Measurements from ENCODE around the gene MANSC1. TPM values are rescaled to one million over a fixed set of nuclear protein-coding genes. Genes with fewer than 3 reads are reported as not detected.
A peak's percentile ranks its signal among the peaks of the same experiment; 100 is the strongest.

MANSC1 gene
- total RNA-seq, 1 donor from 2014 or later, result 2.9 TPM

- FAIRE-seq (no peak), DNase-seq (ENCODE audit: low read depth) (peak; percentile 70)
- no peaks in the 10 kb centered on the region for H3K4me1 Mint-ChIP-seq (ENCODE audit: low read depth, unreplicated experiment)
- no peaks in the 10 kb centered on the region for H3K36me3 ChIP-seq (ENCODE audit: insufficient read depth, low read length)
- H3K27me3 Mint-ChIP-seq (ENCODE audit: low read depth, unreplicated experiment), result no peaks in the 10 kb centered on the region
- H3K27ac Mint-ChIP-seq (ENCODE audit: unreplicated experiment), result no peak overlapping the region
- no peak overlapping the region for H3K4me3 Mint-ChIP-seq (ENCODE audit: unreplicated experiment)
- H3K9ac ChIP-seq (ENCODE audit: low read length), result no peak overlapping the region
- H4K20me1 ChIP-seq (ENCODE audit: insufficient read depth, low read length), result no peaks in the 10 kb centered on the region
- H2AFZ ChIP-seq (ENCODE audit: low read depth, low read length), result no peak overlapping the region
- TF ChIP-seq, protein P1, sequence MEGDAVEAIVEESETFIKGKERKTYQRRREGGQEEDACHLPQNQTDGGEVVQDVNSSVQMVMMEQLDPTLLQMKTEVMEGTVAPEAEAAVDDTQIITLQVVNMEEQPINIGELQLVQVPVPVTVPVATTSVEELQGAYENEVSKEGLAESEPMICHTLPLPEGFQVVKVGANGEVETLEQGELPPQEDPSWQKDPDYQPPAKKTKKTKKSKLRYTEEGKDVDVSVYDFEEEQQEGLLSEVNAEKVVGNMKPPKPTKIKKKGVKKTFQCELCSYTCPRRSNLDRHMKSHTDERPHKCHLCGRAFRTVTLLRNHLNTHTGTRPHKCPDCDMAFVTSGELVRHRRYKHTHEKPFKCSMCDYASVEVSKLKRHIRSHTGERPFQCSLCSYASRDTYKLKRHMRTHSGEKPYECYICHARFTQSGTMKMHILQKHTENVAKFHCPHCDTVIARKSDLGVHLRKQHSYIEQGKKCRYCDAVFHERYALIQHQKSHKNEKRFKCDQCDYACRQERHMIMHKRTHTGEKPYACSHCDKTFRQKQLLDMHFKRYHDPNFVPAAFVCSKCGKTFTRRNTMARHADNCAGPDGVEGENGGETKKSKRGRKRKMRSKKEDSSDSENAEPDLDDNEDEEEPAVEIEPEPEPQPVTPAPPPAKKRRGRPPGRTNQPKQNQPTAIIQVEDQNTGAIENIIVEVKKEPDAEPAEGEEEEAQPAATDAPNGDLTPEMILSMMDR (IDR thresholded peaks at IDR 0.05; ENCODE audit: insufficient read depth, low read depth, low read length), result no peak
- no peak for TF ChIP-seq EZH2 (IDR thresholded peaks at IDR 0.05; ENCODE audit: insufficient read depth, low read length)
- no peaks in the 10 kb centered on the region for H3K27me3 ChIP-seq (ENCODE audit: insufficient read depth, low read length)
- no peak overlapping the region for H3K4me3 ChIP-seq (ENCODE audit: insufficient read depth, low read depth, low read length)
- H3K36me3 Mint-ChIP-seq (ENCODE audit: low read depth, unreplicated experiment), result no peaks in the 10 kb centered on the region
- H3K27ac ChIP-seq (ENCODE audit: low read depth, low read length), result no peak overlapping the region
- H3K79me2 ChIP-seq (ENCODE audit: insufficient read depth, low read length), result no peaks in the 10 kb centered on the region
- no peak overlapping the region for H3K4me2 ChIP-seq (ENCODE audit: low read length)
- H3K4me1 ChIP-seq (ENCODE audit: insufficient read depth, low read length), result peaks cover 11% of the 10 kb centered on the region
- H3K9me3 Mint-ChIP-seq (ENCODE audit: unreplicated experiment), result peaks cover 9% of the 10 kb centered on the region
- no peaks in the 10 kb centered on the region for H3K9me3 ChIP-seq (ENCODE audit: insufficient read depth, low read depth, low read length)
These were observed 26.5 kb downstream of the MANSC1 start for GRCh38 chr12:12323591-12323990.

DNA sequence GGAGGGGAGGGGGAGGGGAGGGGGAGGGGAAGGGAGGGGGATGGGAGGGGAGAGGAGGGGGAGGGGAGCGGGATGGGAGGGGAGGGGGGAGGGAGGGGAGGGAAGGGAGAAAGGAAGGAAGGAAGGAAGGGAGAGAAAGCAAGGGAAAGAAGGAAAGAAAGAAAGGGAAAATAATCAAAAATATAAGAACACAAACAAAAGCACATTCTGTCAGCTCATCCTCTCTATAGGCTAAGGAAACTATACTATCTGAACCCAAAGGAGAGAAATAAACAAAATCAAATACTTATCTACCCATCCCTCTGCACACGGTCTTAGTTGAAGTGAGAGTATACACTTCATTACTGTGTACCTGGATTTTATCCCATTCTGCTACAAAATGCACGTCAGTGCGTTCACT is 26.9 kb downstream of the MANSC1 start:
- DNase-seq (ENCODE audit: low read depth), result no peak
- peaks cover 9% of the 10 kb centered on the region for H3K9me3 Mint-ChIP-seq (ENCODE audit: unreplicated experiment)
- no peaks in the 10 kb centered on the region for H3K27me3 Mint-ChIP-seq (ENCODE audit: low read depth, unreplicated experiment)

More for the DNA sequence above, 26.9 kb downstream of the MANSC1 start:
- Histone ChIP-seq H3K79me2 (ENCODE audit: insufficient read depth, low read length) (no peaks in the 10 kb centered on the region), H3K9me3 (ENCODE audit: insufficient read depth, low read depth, low read length) (no peaks in the 10 kb centered on the region), H3K27me3 (ENCODE audit: insufficient read depth, low read length) (no peaks in the 10 kb centered on the region), H3K27ac (ENCODE audit: low read depth, low read length) (no peak overlapping the region), H2AFZ (ENCODE audit: low read depth, low read length) (no peak overlapping the region), H3K4me3 (ENCODE audit: insufficient read depth, low read depth, low read length) (no peak overlapping the region), H3K36me3 (ENCODE audit: insufficient read depth, low read length) (no peaks in the 10 kb centered on the region), H4K20me1 (ENCODE audit: insufficient read depth, low read length) (no peaks in the 10 kb centered on the region), H3K4me2 (ENCODE audit: low read length) (no peak overlapping the region), H3K9ac (ENCODE audit: low read length) (no peak overlapping the region), H3K4me1 (ENCODE audit: insufficient read depth, low read length) (peaks cover 11% of the 10 kb centered on the region)
- Mint-ChIP-seq H3K4me3 (ENCODE audit: unreplicated experiment) (no peak overlapping the region), H3K27ac (ENCODE audit: unreplicated experiment) (no peak overlapping the region), H3K4me1 (ENCODE audit: low read depth, unreplicated experiment) (no peaks in the 10 kb centered on the region), H3K36me3 (ENCODE audit: low read depth, unreplicated experiment) (no peaks in the 10 kb centered on the region)
- FAIRE-seq, result no peak
- TF ChIP-seq EZH2 (IDR thresholded peaks at IDR 0.05; ENCODE audit: insufficient read depth, low read length), result no peak
- TF ChIP-seq, protein P1 (IDR thresholded peaks at IDR 0.05; ENCODE audit: insufficient read depth, low read depth, low read length), result no peak

Measured in astrocyte (in vitro differentiated cells and primary cell).